Fibroblast of lung (primary cell): Measurements from ENCODE around the gene F11. TPM values are rescaled to one million over a fixed set of nuclear protein-coding genes. Genes with fewer than 3 reads are reported as not detected.

Experiments
- DNase-seq, 2 donors: peaks; one replicate each; pipeline versions ENCODE4 v3.0.0 to v3.0.0-alpha.2; 2010; ENCODE audit warnings: low read depth in 2 of 2
- H2AFZ ChIP-seq: 2 replicates; pipeline ENCODE4 v1.5.1; 2012; ENCODE audit warnings: low read length, control low read depth, inconsistent platforms
- H3K27ac ChIP-seq: 2 replicates; pipeline ENCODE4 v1.5.1; 2011; ENCODE audit warnings: low read length, control low read depth; ENCODE audit not compliant: insufficient read depth
- H3K27me3 ChIP-seq: 2 replicates; pipeline ENCODE4 v1.5.1; 2011; ENCODE audit warnings: mild to moderate bottlenecking, low read length; ENCODE audit not compliant: control insufficient read depth, insufficient read depth
- H3K36me3 ChIP-seq: 2 replicates; pipeline ENCODE4 v1.5.1; 2011; ENCODE audit warnings: low read length; ENCODE audit not compliant: control insufficient read depth, insufficient read depth
- H3K4me1 ChIP-seq: 2 replicates; pipeline ENCODE4 v1.5.1; 2011; ENCODE audit warnings: low read length; ENCODE audit not compliant: control insufficient read depth, insufficient read depth; ENCODE audit errors: extremely low read depth
- H3K4me2 ChIP-seq: 2 replicates; pipeline ENCODE4 v1.5.1; 2011; ENCODE audit warnings: low read length, control low read depth; ENCODE audit not compliant: insufficient read depth; ENCODE audit errors: extremely low read depth
- H3K4me3 ChIP-seq, 4 experiments: fragments of 200-600 bp in 1 of 4; sonication (generic) in 1 of 4; replicated peaks in 1 of 4; 2 replicates each; pipeline ENCODE4 v1.5.1; 2011 to 2016; ENCODE audit warnings: low read length in 4 of 4, low read depth in 3 of 4, mild to moderate bottlenecking in 3 of 4, control low read depth in 2 of 4, inconsistent platforms in 1 of 4, mixed read lengths in 1 of 4; ENCODE audit not compliant: insufficient read depth in 1 of 4; ENCODE audit errors: control extremely low read depth in 1 of 4
- H3K79me2 ChIP-seq: 2 replicates; pipeline ENCODE4 v1.5.1; 2012; ENCODE audit warnings: mild to moderate bottlenecking, low read length, inconsistent platforms; ENCODE audit not compliant: control insufficient read depth, insufficient read depth
- H3K9ac ChIP-seq: 2 replicates; pipeline ENCODE4 v1.5.1; 2011; ENCODE audit warnings: mild to moderate bottlenecking, low read length, control low read depth; ENCODE audit not compliant: insufficient read depth
- H3K9me3 ChIP-seq: 2 replicates; pipeline ENCODE4 v1.5.1; 2012; ENCODE audit warnings: low read depth, low read length; ENCODE audit not compliant: control insufficient read depth, insufficient read depth
- H4K20me1 ChIP-seq: 2 replicates; pipeline ENCODE4 v1.5.1; 2011; ENCODE audit warnings: low read length; ENCODE audit not compliant: control insufficient read depth, insufficient read depth; ENCODE audit errors: extremely low read depth
- EZH2 ChIP-seq: IDR thresholded peaks from 2 replicates; pipeline ENCODE4 v1.5.1; 2012; ENCODE audit warnings: low read length, control low read depth, mild to moderate bottlenecking; ENCODE audit errors: missing control alignments
- polyA plus RNA-seq, 2 donors: library from polyadenylated mRNA; depleted of rRNA in 1 of 2; stranded (reverse) in 1 of 2; unstranded in 1 of 2; fragments of >200 nt; gene quantifications; 2 replicates each; pipeline ENCODE4 v1.2.1, GENCODE V29; 2011 to 2012; ENCODE audit warnings: missing spikeins in 1 of 2
- total RNA-seq: library from RNA; depleted of rRNA; stranded (reverse); fragments of >200 nt; gene quantifications from 2 replicates; pipeline ENCODE4 v1.2.1, GENCODE V29; 2014
- TF ChIP-seq, protein P1 (sequence below), 2 donors: IDR thresholded peaks in 1 of 2; conservative IDR thresholded peaks in 1 of 2; 1 replicate in 1 of 2; 2 replicates in 1 of 2; pipeline ENCODE4 v1.5.1; 2011 to 2012; ENCODE audit warnings: low read length in 2 of 2, control low read depth in 1 of 2, inconsistent platforms in 1 of 2, low read depth in 1 of 2, mild to moderate bottlenecking in 1 of 2

Gene F11
- total and polyA plus RNA-seq, 2 donors (not counting 1 experiment from before 2014, with no cell fraction given): not detected

DNA sequence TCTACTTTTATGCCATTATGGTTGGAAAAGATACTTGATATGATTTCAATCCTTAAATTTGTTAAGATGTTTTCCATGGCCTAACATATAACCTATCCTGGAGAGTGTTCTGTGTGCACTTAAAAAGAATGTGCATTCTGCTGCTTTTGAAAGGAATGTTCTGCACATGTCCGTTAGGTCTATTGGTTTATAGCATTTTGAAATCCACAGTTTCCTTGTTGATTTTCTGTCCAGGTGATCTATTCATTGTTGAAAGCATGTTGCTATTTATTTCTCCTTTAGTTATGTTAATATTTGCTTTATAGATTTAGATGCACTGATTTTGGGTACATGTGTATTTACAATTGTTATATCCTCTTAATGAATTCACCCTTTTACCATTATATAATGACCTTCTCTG, 44.4 kb upstream of the F11 start:
- DNase-seq: no peak
- no peak overlapping the region for H2AFZ ChIP-seq
- no peaks in the 10 kb centered on the region for H3K4me1 ChIP-seq
- H3K27ac ChIP-seq: no peak overlapping the region
- H3K9me3 ChIP-seq: no peaks in the 10 kb centered on the region
- H3K79me2 ChIP-seq: no peaks in the 10 kb centered on the region
- H3K4me3 ChIP-seq: no peak overlapping the region
- no peak overlapping the region for H3K9ac ChIP-seq
- H3K36me3 ChIP-seq: no peaks in the 10 kb centered on the region
- no peak overlapping the region for H3K4me2 ChIP-seq
- TF ChIP-seq, protein P1, sequence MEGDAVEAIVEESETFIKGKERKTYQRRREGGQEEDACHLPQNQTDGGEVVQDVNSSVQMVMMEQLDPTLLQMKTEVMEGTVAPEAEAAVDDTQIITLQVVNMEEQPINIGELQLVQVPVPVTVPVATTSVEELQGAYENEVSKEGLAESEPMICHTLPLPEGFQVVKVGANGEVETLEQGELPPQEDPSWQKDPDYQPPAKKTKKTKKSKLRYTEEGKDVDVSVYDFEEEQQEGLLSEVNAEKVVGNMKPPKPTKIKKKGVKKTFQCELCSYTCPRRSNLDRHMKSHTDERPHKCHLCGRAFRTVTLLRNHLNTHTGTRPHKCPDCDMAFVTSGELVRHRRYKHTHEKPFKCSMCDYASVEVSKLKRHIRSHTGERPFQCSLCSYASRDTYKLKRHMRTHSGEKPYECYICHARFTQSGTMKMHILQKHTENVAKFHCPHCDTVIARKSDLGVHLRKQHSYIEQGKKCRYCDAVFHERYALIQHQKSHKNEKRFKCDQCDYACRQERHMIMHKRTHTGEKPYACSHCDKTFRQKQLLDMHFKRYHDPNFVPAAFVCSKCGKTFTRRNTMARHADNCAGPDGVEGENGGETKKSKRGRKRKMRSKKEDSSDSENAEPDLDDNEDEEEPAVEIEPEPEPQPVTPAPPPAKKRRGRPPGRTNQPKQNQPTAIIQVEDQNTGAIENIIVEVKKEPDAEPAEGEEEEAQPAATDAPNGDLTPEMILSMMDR (conservative IDR thresholded peaks at IDR 0.05 in 1 of 2, IDR thresholded peaks at IDR 0.05 in 1 of 2; ENCODE audit: low read depth in 1 of 2, low read length in 2 of 2): no peak
- no peak for TF ChIP-seq EZH2
- no peaks in the 10 kb centered on the region for H3K27me3 ChIP-seq
- no peaks in the 10 kb centered on the region for H4K20me1 ChIP-seq

DNA sequence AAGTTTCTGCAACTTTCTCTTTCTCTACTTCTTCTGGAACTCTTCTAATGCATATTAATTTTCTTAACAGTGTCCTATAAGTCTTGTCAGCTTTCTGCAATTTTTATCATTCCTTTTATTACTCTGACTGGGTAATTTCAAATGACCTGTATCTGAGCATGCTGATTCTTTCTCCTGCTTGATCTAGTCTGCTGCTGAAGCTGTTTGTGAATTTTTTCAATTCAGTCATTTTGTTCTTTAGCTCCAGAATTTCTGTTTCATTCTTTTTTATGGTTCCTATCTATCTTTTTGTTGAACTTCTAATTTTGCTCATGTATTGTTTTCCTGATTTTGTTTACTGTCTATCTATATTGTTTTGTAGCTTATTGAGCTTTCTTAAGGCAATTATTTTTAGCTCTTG, 40.1 kb upstream of the F11 start:
- Histone ChIP-seq H2AFZ (no peak overlapping the region), H3K4me2 (no peak overlapping the region), H3K79me2 (no peaks in the 10 kb centered on the region), H3K4me1 (no peaks in the 10 kb centered on the region), H3K27me3 (no peaks in the 10 kb centered on the region), H4K20me1 (no peaks in the 10 kb centered on the region), H3K9me3 (no peaks in the 10 kb centered on the region), H3K36me3 (no peaks in the 10 kb centered on the region), H3K4me3 (no peak overlapping the region), H3K9ac (no peak overlapping the region), H3K27ac (no peak overlapping the region)
- TF ChIP-seq, protein P1 (conservative IDR thresholded peaks at IDR 0.05 in 1 of 2, IDR thresholded peaks at IDR 0.05 in 1 of 2; ENCODE audit: low read depth in 1 of 2, low read length in 2 of 2): no peak
- TF ChIP-seq EZH2: no peak
- no peak for DNase-seq

DNA sequence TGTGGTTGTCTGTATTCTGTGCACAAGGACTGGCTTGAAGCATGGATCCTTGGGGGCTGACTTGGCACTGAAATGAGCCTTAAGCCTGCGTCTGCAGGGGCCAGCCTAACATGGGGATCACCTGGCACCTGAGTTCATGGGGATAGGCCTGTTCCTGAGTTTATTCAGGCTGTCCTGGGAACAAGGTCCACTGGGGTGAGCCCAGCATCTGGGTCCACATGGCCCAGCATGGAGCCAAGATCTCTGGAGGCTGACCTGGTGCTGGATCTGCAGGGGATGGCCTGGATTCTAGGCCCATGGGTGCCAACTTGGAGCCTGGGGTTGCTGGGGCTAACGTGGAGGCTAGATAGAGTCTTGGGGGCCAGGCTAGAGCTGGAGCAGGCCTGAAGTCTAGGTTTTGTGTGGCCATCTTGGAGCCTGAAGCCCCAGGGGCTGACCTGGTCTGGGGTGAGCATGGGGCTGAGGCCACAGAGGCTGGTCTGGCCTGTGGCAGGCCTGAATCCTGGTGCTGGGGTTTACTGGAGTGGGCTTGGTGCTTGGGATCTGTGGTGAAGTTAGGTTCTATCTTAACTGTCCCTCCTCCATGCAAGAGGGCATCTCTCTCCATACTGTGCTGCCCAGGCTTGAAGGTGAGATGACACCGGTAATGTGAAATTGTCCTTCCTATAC, 39.3 kb upstream of the F11 start:
- Histone ChIP-seq H2AFZ (no peak overlapping the region), H3K27ac (no peak overlapping the region), H3K36me3 (no peaks in the 10 kb centered on the region), H3K4me3 (no peak overlapping the region), H3K79me2 (no peaks in the 10 kb centered on the region), H3K9me3 (no peaks in the 10 kb centered on the region), H3K9ac (no peak overlapping the region), H3K4me1 (no peaks in the 10 kb centered on the region), H3K4me2 (no peak overlapping the region), H3K27me3 (no peaks in the 10 kb centered on the region), H4K20me1 (no peaks in the 10 kb centered on the region)
- TF ChIP-seq, protein P1 (conservative IDR thresholded peaks at IDR 0.05 in 1 of 2, IDR thresholded peaks at IDR 0.05 in 1 of 2; ENCODE audit: low read depth in 1 of 2, low read length in 2 of 2): no peak
- TF ChIP-seq EZH2: no peak
- DNase-seq: no peak
